GM10847 (cell line): ENCODE measurements around the gene ADAMTS16.

ENCODE experiments used
- POLR2A ChIP-seq: IDR thresholded peaks from 2 replicates; pipeline ENCODE4 v1.6.1; 2011; ENCODE audit not compliant: insufficient read length; ENCODE audit errors: extremely low read depth

Gene ADAMTS16

GRCh38 chr5:5344051-5344571, 204.0 kb downstream of the ADAMTS16 start:
- no peak for TF ChIP-seq POLR2A

GRCh38 chr5:5344606-5345005, 204.5 kb downstream of the ADAMTS16 start:
- no peak for TF ChIP-seq POLR2A

DNA sequence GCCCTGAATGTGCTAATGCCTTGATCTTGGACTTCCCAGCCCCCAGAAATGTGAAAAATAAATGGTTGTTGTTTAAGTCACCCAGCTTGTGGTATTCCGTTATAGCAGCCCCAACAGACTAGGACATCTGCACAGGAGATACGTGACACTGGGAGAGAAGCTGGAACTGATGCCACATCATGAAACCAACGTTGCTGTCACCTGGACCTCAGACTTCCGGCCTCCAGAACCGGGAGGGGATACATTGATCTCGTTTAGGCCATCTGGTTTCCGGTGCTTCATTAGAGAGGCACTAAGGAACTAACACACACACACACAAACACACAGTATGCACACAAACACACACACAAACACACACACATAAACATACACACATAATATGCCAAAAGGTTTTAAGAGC, 207.3 kb downstream of the ADAMTS16 start:
- no peak for TF ChIP-seq POLR2A

- TF ChIP-seq POLR2A, result no peak
These were observed 208.0 kb downstream of the ADAMTS16 start for GRCh38 chr5:5348135-5348534.

GRCh38 chr5:5348576-5348975, 208.4 kb downstream of the ADAMTS16 start:
- TF ChIP-seq POLR2A, result no peak

- no peak for TF ChIP-seq POLR2A
These were observed 210.0 kb downstream of the ADAMTS16 start for GRCh38 chr5:5350101-5350500.

GRCh38 chr5:5351288-5351979, 211.3 kb downstream of the ADAMTS16 start:
- TF ChIP-seq POLR2A, result no peak

DNA sequence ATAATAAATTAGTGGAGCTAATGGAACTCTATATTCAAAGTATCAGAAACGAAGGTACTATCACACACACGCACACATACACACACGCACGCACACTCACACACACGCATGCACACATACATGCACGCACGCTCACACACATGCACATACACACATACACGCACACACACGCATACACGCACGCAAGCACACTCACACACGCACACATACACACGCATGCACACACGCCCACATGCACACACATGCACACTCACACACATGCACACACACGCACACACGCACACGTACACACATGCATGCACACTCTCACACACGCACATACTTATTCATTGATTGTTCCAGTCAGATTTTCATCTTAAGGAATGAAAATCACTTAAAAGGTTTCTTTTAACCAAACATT, 212.5 kb downstream of the ADAMTS16 start:
- no peak for TF ChIP-seq POLR2A

DNA sequence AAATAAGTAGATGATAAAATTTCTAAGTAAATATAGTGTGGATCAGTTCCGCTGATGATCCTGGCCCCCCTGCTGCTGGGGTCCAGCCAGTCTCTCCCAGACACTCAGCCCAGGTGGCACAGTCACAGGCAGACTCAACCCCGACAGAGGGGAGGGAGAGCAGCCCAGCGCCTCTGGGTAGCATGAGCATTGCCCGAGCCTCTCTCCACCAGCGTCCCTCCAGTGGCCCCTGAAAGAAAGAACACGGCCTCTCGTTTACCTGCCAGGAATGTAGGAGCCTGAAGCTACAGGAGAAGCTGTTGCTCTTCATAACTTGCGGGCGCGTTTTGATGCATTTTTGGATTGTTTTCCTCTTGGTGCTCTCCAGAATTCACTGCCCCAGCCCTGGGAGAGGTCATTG, 213.6 kb downstream of the ADAMTS16 start:
- no peak for TF ChIP-seq POLR2A

GRCh38 chr5:5356765-5357164, 216.6 kb downstream of the ADAMTS16 start:
- TF ChIP-seq POLR2A, result no peak

- TF ChIP-seq POLR2A, result no peak
These were observed 219.5 kb downstream of the ADAMTS16 start for GRCh38 chr5:5359618-5360017.

DNA sequence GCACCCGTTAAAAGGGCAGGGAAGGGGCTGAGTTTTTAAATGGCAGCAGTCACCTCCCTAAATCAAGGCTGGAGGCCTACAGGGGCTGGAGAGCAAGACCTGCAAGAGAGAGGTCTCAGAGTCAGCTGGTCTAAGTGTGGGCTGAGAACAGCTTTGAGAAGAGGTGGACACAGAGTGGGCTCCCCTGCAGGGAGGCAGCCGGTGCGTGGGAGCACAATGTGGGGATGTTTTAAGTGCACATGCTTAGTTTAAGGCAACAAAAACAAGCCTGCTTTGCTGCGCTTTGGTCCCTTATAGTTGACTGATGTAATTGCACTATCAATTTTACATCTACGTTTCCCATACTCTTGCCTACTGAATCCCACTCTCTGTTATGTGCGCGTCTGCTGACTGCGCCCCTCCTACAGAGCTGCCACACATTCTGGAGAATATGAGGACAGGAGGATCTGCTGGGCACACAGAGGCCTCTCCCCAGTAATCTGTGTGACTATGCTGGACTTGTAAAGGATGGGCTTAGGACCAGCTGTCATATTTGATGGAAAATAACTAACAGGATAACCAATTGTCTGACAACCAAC, 220.3 kb downstream of the ADAMTS16 start:
- TF ChIP-seq POLR2A, result no peak

DNA sequence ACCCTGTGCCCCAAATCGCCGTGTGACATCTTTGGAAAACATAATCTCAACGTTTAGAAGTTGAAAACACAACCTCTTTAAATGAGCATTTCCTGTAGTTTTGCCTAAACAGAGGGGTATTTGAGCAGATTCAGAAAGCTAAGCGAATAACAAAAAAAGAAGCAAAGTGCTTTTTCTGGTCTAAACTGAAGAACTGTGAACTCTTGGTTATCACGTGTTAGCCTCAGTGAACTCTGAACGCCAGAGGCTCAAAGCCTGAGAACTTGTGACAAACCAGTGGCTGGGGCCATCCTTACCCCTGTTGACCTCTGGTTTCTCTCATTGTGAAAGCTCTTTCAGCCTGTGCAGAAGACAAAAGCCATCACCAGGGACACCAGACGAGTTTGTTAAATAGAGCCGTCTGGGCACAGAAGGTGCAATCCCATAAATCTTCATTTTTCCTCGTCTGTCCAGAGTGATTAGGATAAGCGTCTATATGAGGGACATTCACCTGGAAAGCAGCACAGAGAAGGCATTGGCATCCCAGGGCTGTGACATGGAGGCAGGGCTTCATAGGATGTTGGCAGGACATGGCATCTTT, 220.9 kb downstream of the ADAMTS16 start:
- TF ChIP-seq POLR2A, result no peak

DNA sequence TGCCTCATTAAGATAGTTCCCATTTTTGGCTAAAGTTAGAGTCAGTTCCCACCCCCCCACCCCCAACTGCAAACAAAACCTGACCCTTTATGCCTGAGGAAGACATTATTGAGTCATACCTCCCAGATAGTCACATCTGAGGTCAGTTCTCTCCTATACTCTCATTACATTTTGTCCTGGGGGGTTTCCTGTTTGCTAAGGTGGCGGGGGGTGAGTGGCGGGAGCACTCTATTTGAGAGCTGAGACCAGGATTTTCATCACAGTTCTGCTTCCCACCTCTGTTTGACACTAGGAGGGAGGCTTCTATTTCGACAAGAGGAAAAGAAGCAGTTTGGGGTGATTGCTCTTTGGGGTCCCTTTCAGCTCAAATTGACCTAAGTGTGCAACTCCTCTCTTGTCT, 222.9 kb downstream of the ADAMTS16 start:
- TF ChIP-seq POLR2A, result no peak

- TF ChIP-seq POLR2A, result no peak
These were observed 224.8 kb downstream of the ADAMTS16 start for GRCh38 chr5:5364932-5365331.

DNA sequence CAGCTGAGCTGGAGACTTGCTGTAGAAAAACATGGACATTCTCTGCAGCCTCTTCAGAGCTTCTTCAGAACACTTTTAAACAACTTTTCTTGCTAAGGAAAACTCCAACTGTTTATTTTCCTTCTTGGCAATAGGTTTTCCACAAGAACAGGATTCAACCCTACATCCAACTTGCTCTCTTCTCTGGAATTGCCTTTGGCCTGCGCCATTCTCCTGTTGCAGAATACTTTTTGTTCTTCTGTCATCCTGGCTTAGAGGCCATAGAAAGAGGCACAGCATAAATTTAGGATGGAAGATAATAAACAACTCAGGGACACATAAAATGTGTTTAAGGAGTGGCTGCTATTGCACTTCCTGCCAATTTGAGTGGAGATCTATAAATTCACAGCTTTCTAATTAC, 227.6 kb downstream of the ADAMTS16 start:
- TF ChIP-seq POLR2A, result no peak
